ENCODE measurements around the gene KCND3. TPM values are rescaled to one million over a fixed set of nuclear protein-coding genes. Genes with fewer than 3 reads are reported as not detected.

KCND3 gene
- total RNA-seq, 6 donors from 2014 or later: 2.7 to 6.4 (median 5.4) TPM

GRCh38 chr1:111990026-111990877, 784 bp upstream of the KCND3 start:
- Histone ChIP-seq H3K27me3 (peaks cover 0 to 4% (median 0%) of the 10 kb centered on the region in 4 donors), H3K27ac (peak overlapping the region; percentile 28 to 74 (median 64)), H3K9me3 (no peaks in the 10 kb centered on the region), H3K4me1 (peaks cover 24 to 43% (median 33%) of the 10 kb centered on the region in 4 donors), H3K36me3 (no peaks in the 10 kb centered on the region), H3K4me3 (peak overlapping the region; percentile 55 to 69 (median 64))
- peak in 1 of 2 donors; percentile 40 for DNase-seq
- 2% methylated on average over 31 to 43 of the region's 72 CpGs for WGBS, 2 donors
- no peak for TF ChIP-seq EP300 (IDR thresholded peaks at IDR 0.05)
- TF ChIP-seq POLR2A (IDR thresholded peaks at IDR 0.05): no peak
- no peak for TF ChIP-seq POLR2AphosphoS5 (IDR thresholded peaks at IDR 0.05)
- no peak for TF ChIP-seq CTCF (IDR thresholded peaks at IDR 0.05)
- peak; percentile 26 to 58 for ATAC-seq (ENCODE audit: low FRiP score in 2 of 2)

- Histone ChIP-seq H3K36me3 (no peaks in the 10 kb centered on the region), H3K4me1 (peaks cover 24 to 43% (median 33%) of the 10 kb centered on the region in 4 donors), H3K4me3 (peak overlapping the region in 3 of 4 donors; percentile 61 to 69 (median 66)), H3K9me3 (no peaks in the 10 kb centered on the region), H3K27ac (peak overlapping the region in 2 of 4 donors; percentile 2 to 74), H3K27me3 (peaks cover 0 to 4% (median 0%) of the 10 kb centered on the region in 4 donors)
- DNase-seq (peak in 1 of 2 donors; percentile 27), ATAC-seq (ENCODE audit: low FRiP score in 2 of 2) (no peak)
- TF ChIP-seq EP300 (IDR thresholded peaks at IDR 0.05) (no peak), POLR2AphosphoS5 (IDR thresholded peaks at IDR 0.05) (no peak), CTCF (IDR thresholded peaks at IDR 0.05) (no peak), POLR2A (IDR thresholded peaks at IDR 0.05) (no peak)
- WGBS, 2 donors: 4 to 6% methylated on average over 17 to 35 of the region's 51 CpGs
Observed at GRCh38 chr1:111988743-111989453, 570 bp downstream of the KCND3 start.

GRCh38 chr1:111988377-111988742, 1.1 kb downstream of the KCND3 start:
- H3K4me3 ChIP-seq: peak overlapping the region in 3 of 4 donors; percentile 61 to 69 (median 66)
- no peaks in the 10 kb centered on the region for H3K36me3 ChIP-seq
- H3K27me3 ChIP-seq: peaks cover 0 to 4% (median 0%) of the 10 kb centered on the region in 4 donors
- ATAC-seq (ENCODE audit: low FRiP score in 2 of 2) (no peak), DNase-seq (no peak)
- no peak overlapping the region for H3K27ac ChIP-seq
- H3K4me1 ChIP-seq: peaks cover 24 to 43% (median 33%) of the 10 kb centered on the region in 4 donors
- TF ChIP-seq CTCF (IDR thresholded peaks at IDR 0.05) (no peak), POLR2AphosphoS5 (IDR thresholded peaks at IDR 0.05) (no peak), EP300 (IDR thresholded peaks at IDR 0.05) (no peak), POLR2A (IDR thresholded peaks at IDR 0.05) (no peak)
- no peaks in the 10 kb centered on the region for H3K9me3 ChIP-seq
- WGBS, 2 donors: 16 to 22% methylated on average over 8 of the region's 8 CpGs

- WGBS, 2 donors: 82 to 95% methylated on average over 4 of the region's 4 CpGs
Observed at GRCh38 chr1:111987502-111987901, 2.0 kb downstream of the KCND3 start.

More at GRCh38 chr1:111987502-111987901, 2.0 kb downstream of the KCND3 start:
- DNase-seq (no peak), ATAC-seq (ENCODE audit: low FRiP score in 2 of 2) (no peak)
- H3K9me3 ChIP-seq: no peaks in the 10 kb centered on the region
- peaks cover 24 to 43% (median 33%) of the 10 kb centered on the region in 4 donors for H3K4me1 ChIP-seq
- no peak overlapping the region for H3K27ac ChIP-seq
- no peak overlapping the region for H3K4me3 ChIP-seq
- no peaks in the 10 kb centered on the region for H3K36me3 ChIP-seq
- H3K27me3 ChIP-seq: peaks cover 0 to 4% (median 0%) of the 10 kb centered on the region in 4 donors
- TF ChIP-seq EP300 (IDR thresholded peaks at IDR 0.05) (no peak), POLR2AphosphoS5 (IDR thresholded peaks at IDR 0.05) (no peak), CTCF (IDR thresholded peaks at IDR 0.05) (no peak), POLR2A (IDR thresholded peaks at IDR 0.05) (no peak)

All from upper lobe of left lung (tissue), 6 donors.